ENCODE results near the gene KLHDC4. TPM values are rescaled to one million over a fixed set of nuclear protein-coding genes. Genes with fewer than 3 reads are reported as not detected.

The KLHDC4 gene
- total and polyA plus RNA-seq, 7 donors, result 9.2 to 19.7 (median 14.7) TPM

DNA sequence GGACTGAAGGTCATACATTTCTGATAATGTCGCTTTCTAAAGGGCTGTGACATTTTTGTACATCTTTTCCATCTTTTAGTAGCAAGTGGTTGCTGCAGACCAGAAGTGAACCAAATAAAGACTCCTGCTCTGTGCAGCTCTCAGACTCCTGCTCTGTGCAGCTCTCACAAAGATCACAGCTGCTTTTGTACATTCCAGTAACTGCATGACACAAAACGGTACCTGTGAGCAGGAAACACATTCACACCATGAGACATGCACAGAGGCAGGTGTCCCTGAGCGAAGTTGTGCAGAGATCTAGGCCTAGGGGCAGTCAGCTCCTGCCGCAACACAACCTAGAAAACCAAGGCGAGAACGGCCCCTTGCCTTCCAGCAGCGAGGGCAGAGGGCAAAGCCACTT, 67.5 kb downstream of the KLHDC4 start:
- H3K27ac ChIP-seq, result no peak overlapping the region
- H3K36me3 ChIP-seq (ENCODE audit: insufficient read depth in 1 of 2, low read depth in 1 of 2), result peaks cover 0 to 27% of the 10 kb centered on the region in 2 donors
- H3K27me3 ChIP-seq (ENCODE audit: insufficient read depth in 3 of 3, low read length in 2 of 3), result no peaks in the 10 kb centered on the region
- intact Hi-C loops (cut with DNase I), result no loop called here
- WGBS, 3 donors, result 92 to 96% (median 94%) methylated on average over 7 of the region's 7 CpGs
- H3K4me1 ChIP-seq, result no peaks in the 10 kb centered on the region
- H3K4me3 ChIP-seq, result no peak overlapping the region
- TF ChIP-seq, protein P1, sequence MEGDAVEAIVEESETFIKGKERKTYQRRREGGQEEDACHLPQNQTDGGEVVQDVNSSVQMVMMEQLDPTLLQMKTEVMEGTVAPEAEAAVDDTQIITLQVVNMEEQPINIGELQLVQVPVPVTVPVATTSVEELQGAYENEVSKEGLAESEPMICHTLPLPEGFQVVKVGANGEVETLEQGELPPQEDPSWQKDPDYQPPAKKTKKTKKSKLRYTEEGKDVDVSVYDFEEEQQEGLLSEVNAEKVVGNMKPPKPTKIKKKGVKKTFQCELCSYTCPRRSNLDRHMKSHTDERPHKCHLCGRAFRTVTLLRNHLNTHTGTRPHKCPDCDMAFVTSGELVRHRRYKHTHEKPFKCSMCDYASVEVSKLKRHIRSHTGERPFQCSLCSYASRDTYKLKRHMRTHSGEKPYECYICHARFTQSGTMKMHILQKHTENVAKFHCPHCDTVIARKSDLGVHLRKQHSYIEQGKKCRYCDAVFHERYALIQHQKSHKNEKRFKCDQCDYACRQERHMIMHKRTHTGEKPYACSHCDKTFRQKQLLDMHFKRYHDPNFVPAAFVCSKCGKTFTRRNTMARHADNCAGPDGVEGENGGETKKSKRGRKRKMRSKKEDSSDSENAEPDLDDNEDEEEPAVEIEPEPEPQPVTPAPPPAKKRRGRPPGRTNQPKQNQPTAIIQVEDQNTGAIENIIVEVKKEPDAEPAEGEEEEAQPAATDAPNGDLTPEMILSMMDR (IDR thresholded peaks at IDR 0.05), result no peak
- no peaks in the 10 kb centered on the region for H3K9me3 ChIP-seq
- ATAC-seq (no peak), DNase-seq (no peak)

DNA sequence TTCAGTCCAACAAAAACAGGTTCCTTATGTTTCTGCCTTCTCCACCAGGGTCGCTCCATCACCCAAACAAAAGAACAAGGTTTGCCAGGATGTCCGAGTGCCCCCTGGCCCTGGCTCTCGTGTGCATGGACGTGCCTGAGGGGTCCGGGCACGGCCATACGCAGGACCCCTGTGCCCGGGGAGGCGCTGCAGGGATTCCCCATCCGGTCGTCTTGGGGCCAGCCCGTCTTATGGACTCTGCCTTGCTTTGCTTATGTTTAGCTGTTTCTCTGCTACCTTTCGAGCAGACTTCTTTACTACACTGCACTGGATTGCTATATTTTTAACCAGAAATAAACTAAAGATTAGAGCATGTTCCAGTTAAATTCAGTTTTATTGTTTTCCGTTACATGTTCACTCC, 68.0 kb downstream of the KLHDC4 start:
- 93 to 96% (median 94%) methylated on average over 14 of the region's 14 CpGs for WGBS, 3 donors
- intact Hi-C loops (cut with DNase I), result no loop called here
- DNase-seq (no peak), ATAC-seq (no peak)
- Histone ChIP-seq H3K4me1 (no peaks in the 10 kb centered on the region), H3K36me3 (ENCODE audit: insufficient read depth in 1 of 2, low read depth in 1 of 2) (peaks cover 0 to 23% of the 10 kb centered on the region in 2 donors), H3K9me3 (no peaks in the 10 kb centered on the region), H3K4me3 (no peak overlapping the region), H3K27me3 (ENCODE audit: insufficient read depth in 3 of 3, low read length in 2 of 3) (no peaks in the 10 kb centered on the region), H3K27ac (no peak overlapping the region)
- TF ChIP-seq, protein P1 (IDR thresholded peaks at IDR 0.05), result no peak

DNA sequence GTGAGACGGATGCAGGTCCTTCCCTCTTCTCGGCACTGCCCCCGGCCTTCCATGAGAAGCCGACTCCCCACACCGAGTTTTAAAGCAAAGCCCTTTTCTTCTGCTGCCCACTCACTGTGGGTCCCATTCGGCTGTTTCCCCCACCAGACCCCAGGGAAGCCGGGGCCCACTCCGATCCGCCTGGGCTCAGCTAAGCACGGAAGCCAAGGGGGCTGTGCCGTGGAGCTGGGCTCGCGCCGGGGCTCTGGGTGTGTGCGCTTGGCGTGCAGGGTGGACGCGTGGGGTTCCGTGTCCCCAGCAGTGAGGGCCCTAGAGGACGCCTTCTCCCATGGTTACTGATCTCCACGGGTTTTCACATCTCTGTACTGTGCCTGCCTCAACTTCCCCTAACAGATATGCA, 68.5 kb downstream of the KLHDC4 start:
- intact Hi-C loops (cut with DNase I), result no loop called here
- H3K27ac ChIP-seq, result no peak overlapping the region
- H3K4me1 ChIP-seq, result no peaks in the 10 kb centered on the region
- ATAC-seq (no peak), DNase-seq (no peak)
- TF ChIP-seq, protein P1 (IDR thresholded peaks at IDR 0.05), result no peak
- 92 to 95% (median 93%) methylated on average over 20 to 21 of the region's 21 CpGs for WGBS, 3 donors
- no peaks in the 10 kb centered on the region for H3K9me3 ChIP-seq
- H3K36me3 ChIP-seq (ENCODE audit: insufficient read depth in 1 of 2, low read depth in 1 of 2), result peaks cover 0 to 18% of the 10 kb centered on the region in 2 donors
- no peaks in the 10 kb centered on the region for H3K27me3 ChIP-seq (ENCODE audit: insufficient read depth in 3 of 3, low read length in 2 of 3)
- H3K4me3 ChIP-seq, result no peak overlapping the region

DNA sequence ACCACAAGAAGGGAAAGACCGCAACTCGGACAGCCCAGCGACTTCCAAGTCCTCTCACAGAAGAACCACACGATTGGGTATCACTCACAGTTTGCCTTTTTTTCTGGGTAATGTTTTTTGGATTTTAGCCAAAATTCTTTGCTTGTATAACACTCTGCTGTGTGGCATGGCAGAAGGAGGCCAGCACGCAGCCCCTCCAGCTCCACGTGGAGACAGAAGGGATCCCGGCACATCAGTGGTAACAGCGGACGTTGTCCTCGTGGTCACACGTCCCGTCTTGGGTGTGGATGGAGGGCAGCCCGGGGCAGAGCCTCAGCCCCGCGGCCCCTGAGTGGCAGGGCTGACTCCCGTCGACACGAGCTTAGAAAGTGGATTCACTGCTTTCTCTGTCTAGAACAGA, 69.1 kb downstream of the KLHDC4 start:
- peaks cover 0 to 18% of the 10 kb centered on the region in 2 donors for H3K36me3 ChIP-seq (ENCODE audit: insufficient read depth in 1 of 2, low read depth in 1 of 2)
- H3K9me3 ChIP-seq, result no peaks in the 10 kb centered on the region
- no peaks in the 10 kb centered on the region for H3K4me1 ChIP-seq
- TF ChIP-seq, protein P1 (IDR thresholded peaks at IDR 0.05), result no peak
- H3K27me3 ChIP-seq (ENCODE audit: insufficient read depth in 3 of 3, low read length in 2 of 3), result no peaks in the 10 kb centered on the region
- DNase-seq, result no peak
- H3K4me3 ChIP-seq, result no peak overlapping the region
- 81 to 83% (median 81%) methylated on average over 18 of the region's 18 CpGs for WGBS, 3 donors
- H3K27ac ChIP-seq, result no peak overlapping the region
- no peak for ATAC-seq
- intact Hi-C loops (cut with DNase I), result no loop called here

DNA sequence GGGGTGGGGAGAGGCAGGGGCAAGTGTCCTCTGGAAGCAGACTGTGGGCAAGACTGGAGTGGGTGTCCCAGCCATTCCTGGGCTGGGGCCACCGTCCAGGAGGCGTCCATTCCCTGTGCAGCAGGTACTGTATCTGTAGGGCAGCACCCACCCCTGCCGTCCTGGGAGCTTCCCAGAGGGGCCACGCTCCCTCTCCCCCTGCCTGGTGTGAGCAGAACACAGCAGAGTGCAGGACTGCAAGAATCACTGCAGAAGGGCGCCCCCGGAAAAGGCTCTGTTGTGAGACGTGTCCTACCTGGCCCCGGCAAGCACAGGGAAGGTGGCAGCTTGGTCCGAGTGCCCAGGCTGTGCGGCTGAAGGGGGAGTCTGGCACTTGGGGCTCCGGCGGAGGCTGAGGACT, 70.3 kb downstream of the KLHDC4 start:
- TF ChIP-seq, protein P1 (IDR thresholded peaks at IDR 0.05), result no peak
- H3K27me3 ChIP-seq (ENCODE audit: insufficient read depth in 3 of 3, low read length in 2 of 3), result peaks cover 0 to 3% (median 0%) of the 10 kb centered on the region in 3 donors
- no peaks in the 10 kb centered on the region for H3K9me3 ChIP-seq
- H3K4me1 ChIP-seq, result no peaks in the 10 kb centered on the region
- no peak overlapping the region for H3K27ac ChIP-seq
- WGBS, 3 donors, result 88 to 96% (median 93%) methylated on average over 12 of the region's 12 CpGs
- H3K36me3 ChIP-seq (ENCODE audit: insufficient read depth in 1 of 2, low read depth in 1 of 2), result peaks cover 0 to 18% of the 10 kb centered on the region in 2 donors
- ATAC-seq (no peak), DNase-seq (no peak)
- no peak overlapping the region for H3K4me3 ChIP-seq
- intact Hi-C loops (cut with DNase I), result no loop called here

All from psoas muscle (tissue), 8 donors.